Measurements from ENCODE around the gene NCKAP5.

DNA sequence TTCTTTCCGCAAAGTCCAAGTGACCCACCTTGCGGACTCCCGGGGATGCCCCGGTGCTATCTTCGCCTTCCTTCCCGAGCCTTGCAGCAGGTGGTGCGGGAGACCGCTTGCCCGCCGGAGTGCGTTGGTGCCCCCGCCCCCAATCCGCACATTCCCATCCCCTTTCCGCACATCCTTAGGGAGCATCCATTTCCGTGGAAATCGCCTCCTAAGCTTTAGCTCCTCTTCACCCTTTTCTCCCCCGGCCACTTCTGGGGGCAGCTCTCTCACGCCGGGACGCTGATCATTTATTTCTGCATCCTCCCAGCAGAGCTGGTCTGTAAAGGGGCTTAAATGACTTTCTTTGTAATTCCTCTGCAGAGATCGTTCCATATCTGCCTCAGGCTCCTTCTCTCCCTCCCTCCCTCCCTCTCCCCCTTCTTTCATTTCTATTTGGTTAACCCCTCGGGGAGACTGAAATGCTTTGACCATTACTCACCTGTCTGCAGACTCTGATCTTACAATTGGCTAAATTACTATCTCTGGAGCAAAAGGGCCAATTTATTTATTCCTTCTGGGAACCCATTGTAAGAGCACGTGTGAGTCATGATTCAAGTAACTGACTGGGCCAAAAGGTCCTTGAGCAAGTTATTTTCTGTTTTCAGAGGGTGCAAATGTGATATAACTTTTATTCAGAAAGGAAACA, 897.0 kb downstream of the NCKAP5 start:
- TF ChIP-seq POLR2A (IDR thresholded peaks at IDR 0.05) (no peak), CTCF (IDR thresholded peaks at IDR 0.05 in 4 of 5, conservative IDR thresholded peaks at IDR 0.05 in 1 of 5) (no peak)
